Endometrial microvascular endothelial cells (primary cell): ENCODE data around the gene RDH14. TPM values are rescaled to one million over a fixed set of nuclear protein-coding genes. Genes with fewer than 3 reads are reported as not detected.

Source experiments
- in situ Hi-C: cut with HindIII; loops from 2 replicates; pipeline ENCODE4 v1.10.0; 2017; ENCODE audit warnings: low sequenced_read_pairs, low pct_unique_long_range_greater_than_20kb; ENCODE audit errors: inconsistent ontology term
- total RNA-seq: library from RNA; depleted of rRNA; stranded (reverse); fragments of >200 nt; gene quantifications from one replicate; pipeline ENCODE4 v1.2.3, GENCODE V29; 2015; ENCODE audit errors: inconsistent ontology term

The RDH14 gene, protein sequence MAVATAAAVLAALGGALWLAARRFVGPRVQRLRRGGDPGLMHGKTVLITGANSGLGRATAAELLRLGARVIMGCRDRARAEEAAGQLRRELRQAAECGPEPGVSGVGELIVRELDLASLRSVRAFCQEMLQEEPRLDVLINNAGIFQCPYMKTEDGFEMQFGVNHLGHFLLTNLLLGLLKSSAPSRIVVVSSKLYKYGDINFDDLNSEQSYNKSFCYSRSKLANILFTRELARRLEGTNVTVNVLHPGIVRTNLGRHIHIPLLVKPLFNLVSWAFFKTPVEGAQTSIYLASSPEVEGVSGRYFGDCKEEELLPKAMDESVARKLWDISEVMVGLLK
- 22.2 TPM for total RNA-seq

- in situ Hi-C loops = no loop called here
Measured at GRCh38 chr2:18560031-18560796, at the start of gene RDH14. Gene RDH14, minus strand, starts transcription at chr2:18560653. Its CDS starts 81 bp downstream, at chr2:18560572.

- in situ Hi-C loops = no loop called here
Measured at GRCh38 chr2:18610090-18610489, 49.6 kb upstream of the RDH14 start.

GRCh38 chr2:18605115-18605514 lies 44.7 kb upstream of the RDH14 start:
- in situ Hi-C loops = no loop called here

DNA sequence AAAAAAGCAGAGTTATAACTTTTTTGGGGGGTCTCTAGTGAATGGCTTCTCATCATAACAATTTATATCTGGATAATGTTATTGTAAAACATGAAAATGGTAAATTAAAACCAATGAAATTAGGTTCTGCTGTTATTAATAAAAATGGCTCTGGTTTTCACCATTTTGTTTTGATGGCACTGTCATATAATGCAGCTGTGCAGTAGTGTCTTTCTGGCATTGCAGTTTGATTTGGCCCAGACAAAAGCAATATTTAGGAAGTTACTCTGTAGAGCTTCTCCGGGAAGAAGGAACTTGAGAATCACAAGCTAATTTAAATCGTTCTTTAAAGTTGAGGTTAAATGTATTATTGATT lies 44.1 kb upstream of the RDH14 start:
- in situ Hi-C loops = no loop called here

DNA sequence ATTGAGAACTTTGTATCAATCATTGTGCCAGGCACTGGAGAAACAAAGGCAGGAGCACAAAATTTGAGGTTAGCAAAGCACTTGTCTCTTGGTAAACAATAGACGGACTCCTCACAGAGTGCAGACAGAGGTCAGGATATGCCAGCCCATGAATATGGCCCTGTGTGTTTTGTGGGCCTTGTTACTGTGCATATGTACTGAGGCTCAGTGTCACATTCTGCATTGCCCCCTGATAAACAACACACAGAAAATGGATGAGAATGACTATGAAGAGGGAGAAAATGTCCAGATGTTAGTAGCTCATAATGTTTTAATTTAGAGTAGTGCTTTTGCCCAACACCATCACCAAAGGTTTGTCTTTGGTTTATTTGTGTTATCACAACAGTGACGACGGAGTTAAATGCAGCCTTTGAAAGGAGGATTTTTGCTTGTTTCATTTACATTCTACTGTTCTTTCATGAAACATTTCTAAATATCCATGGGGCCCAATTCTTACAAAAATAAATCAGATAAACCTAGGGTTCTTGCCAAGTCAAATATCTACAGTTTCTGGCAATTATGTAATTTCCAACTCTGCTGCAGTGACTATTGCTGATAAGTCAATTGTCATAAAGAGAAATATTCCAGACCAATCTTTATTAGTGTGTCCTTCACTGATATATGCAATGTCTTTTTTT lies 43.5 kb upstream of the RDH14 start:
- in situ Hi-C loops = no loop called here

GRCh38 chr2:18602298-18602697 lies 41.8 kb upstream of the RDH14 start:
- in situ Hi-C loops = no loop called here

GRCh38 chr2:18600255-18600613 lies 39.8 kb upstream of the RDH14 start:
- in situ Hi-C loops = no loop called here

DNA sequence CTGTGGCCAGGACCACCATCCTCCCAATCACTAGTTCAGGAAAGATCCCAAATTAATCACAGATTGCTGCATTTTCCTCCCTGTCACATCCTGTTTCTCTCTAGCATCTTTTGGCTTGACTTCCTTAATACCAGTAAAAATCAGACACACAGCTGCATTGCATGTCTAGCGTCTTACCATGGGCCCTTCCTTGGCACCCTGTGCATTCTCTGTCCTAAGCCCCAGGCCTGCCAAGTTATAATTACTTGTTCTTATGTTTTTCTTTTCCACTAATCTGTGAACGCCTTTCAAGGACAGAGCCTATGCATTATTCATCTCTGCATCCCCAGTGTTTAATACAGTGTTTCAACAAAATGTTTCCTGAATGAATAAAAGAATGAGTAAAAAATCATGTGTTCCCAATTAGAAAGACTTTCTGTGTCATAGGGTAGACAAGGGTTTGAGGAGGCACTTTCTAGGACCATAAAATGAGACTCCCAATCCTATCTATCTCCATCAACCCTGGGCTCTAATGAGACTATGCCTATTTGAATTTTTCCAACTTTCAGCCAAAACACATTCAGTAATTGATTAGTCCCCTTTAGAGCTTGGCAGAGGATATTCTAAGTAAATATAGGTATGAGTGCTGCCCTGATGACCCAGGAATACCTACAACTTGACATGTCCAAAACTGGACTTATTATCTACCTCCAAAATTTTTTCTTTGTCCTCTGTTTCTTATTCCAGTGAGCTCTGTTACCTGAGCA lies 39.2 kb upstream of the RDH14 start:
- in situ Hi-C loops = no loop called here

DNA sequence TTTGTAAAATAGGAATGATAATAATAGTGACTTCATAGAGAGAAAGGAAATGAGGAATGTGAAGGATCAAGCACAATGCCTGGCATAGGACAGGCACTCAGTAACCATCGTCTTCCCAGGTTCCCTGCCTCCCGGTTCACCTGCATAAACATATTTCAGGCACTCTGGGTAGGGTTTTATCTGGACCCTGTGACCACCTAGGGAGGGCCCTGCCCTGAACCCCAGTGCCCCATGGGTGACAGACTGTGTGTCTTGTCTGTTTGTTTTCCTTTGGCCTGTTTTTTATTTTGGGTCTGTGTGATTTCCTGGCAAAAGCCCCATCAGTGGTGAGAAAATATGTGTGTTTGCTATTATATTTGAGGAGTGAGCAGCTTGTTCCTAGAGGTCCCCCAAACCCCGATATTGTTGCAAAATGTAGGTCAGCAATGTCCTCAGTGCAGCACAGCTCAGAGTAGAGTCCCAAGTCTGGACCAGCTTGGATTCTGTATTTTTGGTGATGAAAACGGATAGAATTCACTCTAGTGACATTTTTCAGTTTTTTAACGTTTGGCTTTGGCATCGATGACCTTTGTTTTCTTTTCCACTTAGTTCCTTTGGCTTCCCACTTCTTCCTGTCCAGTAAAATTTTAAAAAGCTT lies 38.5 kb upstream of the RDH14 start:
- in situ Hi-C loops = no loop called here

- in situ Hi-C loops = no loop called here
Measured at GRCh38 chr2:18597618-18598017, 37.2 kb upstream of the RDH14 start.

DNA sequence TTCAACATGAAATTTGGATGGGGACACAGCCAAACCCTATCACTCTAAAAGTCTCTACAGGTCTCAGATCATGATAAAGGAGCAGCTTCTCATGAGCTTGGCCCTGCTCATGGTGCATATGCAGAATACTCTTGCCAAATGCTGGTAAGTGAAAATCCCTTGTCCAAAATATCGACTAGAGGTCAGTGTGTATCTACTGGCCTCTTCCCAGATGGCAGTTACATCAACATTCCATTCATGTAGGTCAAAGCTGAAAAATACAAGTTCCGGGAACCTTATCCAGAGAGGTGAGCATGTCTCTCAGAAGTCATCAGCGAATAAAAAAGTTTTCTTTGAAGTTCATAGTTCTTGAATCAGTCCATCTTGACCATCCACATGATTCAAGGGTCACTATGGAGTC lies 36.5 kb upstream of the RDH14 start:
- in situ Hi-C loops = no loop called here

- in situ Hi-C loops = no loop called here
Measured at GRCh38 chr2:18593496-18593895, 33.0 kb upstream of the RDH14 start.

GRCh38 chr2:18592372-18592771 lies 31.9 kb upstream of the RDH14 start:
- in situ Hi-C loops = no loop called here

GRCh38 chr2:18589354-18589753 lies 28.9 kb upstream of the RDH14 start, which contains the start of gene NT5C1B:
Gene NT5C1B, minus strand, starts transcription at chr2:18589569. Its CDS starts 101 bp downstream, at chr2:18589468.
- in situ Hi-C loops = no loop called here

GRCh38 chr2:18588802-18589201 lies 28.3 kb upstream of the RDH14 start:
- in situ Hi-C loops = no loop called here

DNA sequence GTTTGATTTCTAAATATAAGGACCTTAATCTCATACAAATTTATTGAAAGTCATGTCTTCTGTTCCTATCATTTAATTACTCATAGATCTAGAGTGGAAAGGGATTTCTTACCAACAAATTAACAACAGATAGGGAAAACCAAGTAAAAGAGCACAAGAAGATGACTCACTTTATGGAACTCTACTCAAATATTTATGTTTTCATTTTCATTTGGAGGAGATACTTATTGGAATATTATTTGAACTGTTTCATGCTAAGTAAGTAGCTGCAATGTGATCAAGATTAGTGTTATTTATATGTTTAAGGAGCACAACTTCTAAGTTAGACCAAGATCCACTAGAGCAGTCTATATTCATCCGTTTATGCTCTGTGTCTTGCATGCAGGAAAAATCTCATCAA lies 27.6 kb upstream of the RDH14 start:
- in situ Hi-C loops = no loop called here

DNA sequence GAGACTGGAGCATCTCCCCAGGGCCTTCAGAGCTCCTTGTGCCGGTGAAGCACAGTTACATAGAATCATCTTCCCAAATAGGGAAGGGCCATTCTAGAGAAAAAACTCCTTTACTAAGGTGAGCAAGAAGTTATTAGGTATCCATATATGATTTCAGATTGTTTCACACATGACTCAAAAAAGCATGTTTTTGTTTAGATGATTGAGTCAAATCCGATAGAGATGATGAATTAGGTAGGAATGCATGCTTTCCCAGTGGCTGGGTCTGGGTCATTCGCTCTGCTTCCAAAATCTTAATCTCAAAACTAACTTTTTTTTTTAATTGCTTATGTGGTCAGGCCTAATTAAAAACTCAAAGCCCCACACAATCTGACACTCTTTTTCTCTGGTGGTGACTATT lies 25.1 kb upstream of the RDH14 start:
- in situ Hi-C loops = no loop called here

DNA sequence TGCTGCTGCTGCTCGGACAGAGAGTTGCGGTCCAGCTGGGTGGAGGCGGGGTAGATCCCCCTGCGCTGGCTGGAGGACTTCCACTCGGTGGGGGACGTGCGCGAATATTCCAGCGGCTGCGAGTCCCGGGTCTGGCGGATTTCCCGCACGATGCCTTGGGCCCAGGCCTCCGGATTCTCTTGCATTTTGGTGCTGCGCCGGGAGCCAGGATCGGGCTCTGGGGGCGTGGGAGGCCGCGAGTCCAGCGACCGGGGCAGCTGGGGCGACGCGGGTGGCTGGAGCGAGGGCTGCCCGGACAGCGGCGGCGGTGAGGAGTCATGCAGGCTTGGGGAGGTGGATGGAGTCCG lies 24.1 kb upstream of the RDH14 start:
- in situ Hi-C loops = no loop called here
